HFF-Myc (cell line): ENCODE measurements around the gene CPNE9.

Experiments
- DNase-seq: peaks from one replicate; pipeline ENCODE4 v3.0.0-alpha.2; 2011; ENCODE audit warnings: low read depth; ENCODE audit errors: extremely low read depth
- H3K4me3 ChIP-seq: replicated peaks from 2 replicates; pipeline ENCODE4 v1.5.1; 2011; ENCODE audit warnings: low read depth, mild to moderate bottlenecking, control low read depth, low read length
- CTCF ChIP-seq: IDR thresholded peaks from 2 replicates; pipeline ENCODE4 v1.5.1; 2012; ENCODE audit warnings: mild to moderate bottlenecking, low read depth, low read length, control low read depth; ENCODE audit errors: missing control alignments

CPNE9 gene

GRCh38 chr3:9686703-9687102 is 16.9 kb upstream of the CPNE9 start:
- H3K4me3 ChIP-seq = no peak overlapping the region
- no peak for DNase-seq
- no peak for TF ChIP-seq CTCF

GRCh38 chr3:9687514-9687913 is 16.1 kb upstream of the CPNE9 start:
- no peak for TF ChIP-seq CTCF
- DNase-seq = no peak
- H3K4me3 ChIP-seq = no peak overlapping the region

- H3K4me3 ChIP-seq = no peak overlapping the region
- TF ChIP-seq CTCF = no peak
- DNase-seq = no peak
Observed at GRCh38 chr3:9688961-9689360, 14.7 kb upstream of the CPNE9 start.

- TF ChIP-seq CTCF = no peak
- no peak overlapping the region for H3K4me3 ChIP-seq
- no peak for DNase-seq
Observed at GRCh38 chr3:9689757-9690156, 13.9 kb upstream of the CPNE9 start.

GRCh38 chr3:9690451-9691450 is 12.9 kb upstream of the CPNE9 start:
- TF ChIP-seq CTCF = no peak
- DNase-seq = no peak
- no peak overlapping the region for H3K4me3 ChIP-seq

GRCh38 chr3:9691636-9692035 is 12.0 kb upstream of the CPNE9 start:
- no peak for TF ChIP-seq CTCF
- no peak for DNase-seq
- no peak overlapping the region for H3K4me3 ChIP-seq
